ENCODE measurements around the gene RTN4RL1.

- TF ChIP-seq CTCF (IDR thresholded peaks at IDR 0.05) (no peak), POLR2AphosphoS5 (IDR thresholded peaks at IDR 0.05) (no peak)
Observed at GRCh38 chr17:1913702-1914101, 111.4 kb downstream of the RTN4RL1 start.
